ENCODE results near the gene RIMBP2. TPM values are rescaled to one million over a fixed set of nuclear protein-coding genes. Genes with fewer than 3 reads are reported as not detected.

Gene RIMBP2
- total RNA-seq, 4 donors from 2014 or later: 0.83 to 1.8 (median 1.4) TPM

DNA sequence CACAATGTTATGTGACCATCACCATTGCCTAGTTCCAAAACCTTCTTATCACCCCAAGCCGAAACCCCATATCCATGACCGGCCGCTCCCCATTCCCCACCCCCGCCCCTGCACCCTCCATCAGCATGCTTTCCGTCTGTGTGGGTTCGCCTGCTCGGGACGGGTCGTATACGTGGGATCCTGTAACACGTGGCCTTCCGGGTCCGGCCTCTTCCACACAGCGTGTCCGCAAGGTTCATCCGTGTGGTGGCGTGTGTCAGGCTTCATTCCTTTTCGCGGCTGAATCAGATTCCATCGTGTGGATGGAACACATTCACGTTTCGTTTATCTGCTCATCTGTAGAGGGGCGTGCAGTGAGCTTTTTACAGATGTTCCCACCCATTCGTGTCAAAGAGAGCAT, 41.4 kb downstream of the RIMBP2 start:
- Histone ChIP-seq H3K27me3 (peaks cover 0 to 7% (median 0%) of the 10 kb centered on the region in 4 donors), H3K9me3 (peaks cover 0 to 5% (median 0%) of the 10 kb centered on the region in 4 donors), H3K4me1 (no peaks in the 10 kb centered on the region), H3K27ac (replicated peaks in 1 of 4) (no peak overlapping the region), H3K4me3 (no peak overlapping the region), H3K36me3 (no peaks in the 10 kb centered on the region)
- intact Hi-C loops (cut with DNase I): no loop called here
- 93% methylated on average over 24 of the region's 24 CpGs for WGBS
- no peak for DNase-seq (ENCODE audit: extremely low spot score)
- TF ChIP-seq, protein P1, sequence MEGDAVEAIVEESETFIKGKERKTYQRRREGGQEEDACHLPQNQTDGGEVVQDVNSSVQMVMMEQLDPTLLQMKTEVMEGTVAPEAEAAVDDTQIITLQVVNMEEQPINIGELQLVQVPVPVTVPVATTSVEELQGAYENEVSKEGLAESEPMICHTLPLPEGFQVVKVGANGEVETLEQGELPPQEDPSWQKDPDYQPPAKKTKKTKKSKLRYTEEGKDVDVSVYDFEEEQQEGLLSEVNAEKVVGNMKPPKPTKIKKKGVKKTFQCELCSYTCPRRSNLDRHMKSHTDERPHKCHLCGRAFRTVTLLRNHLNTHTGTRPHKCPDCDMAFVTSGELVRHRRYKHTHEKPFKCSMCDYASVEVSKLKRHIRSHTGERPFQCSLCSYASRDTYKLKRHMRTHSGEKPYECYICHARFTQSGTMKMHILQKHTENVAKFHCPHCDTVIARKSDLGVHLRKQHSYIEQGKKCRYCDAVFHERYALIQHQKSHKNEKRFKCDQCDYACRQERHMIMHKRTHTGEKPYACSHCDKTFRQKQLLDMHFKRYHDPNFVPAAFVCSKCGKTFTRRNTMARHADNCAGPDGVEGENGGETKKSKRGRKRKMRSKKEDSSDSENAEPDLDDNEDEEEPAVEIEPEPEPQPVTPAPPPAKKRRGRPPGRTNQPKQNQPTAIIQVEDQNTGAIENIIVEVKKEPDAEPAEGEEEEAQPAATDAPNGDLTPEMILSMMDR (IDR thresholded peaks at IDR 0.05): no peak
- TF ChIP-seq POLR2A (IDR thresholded peaks at IDR 0.05; ENCODE audit: low read depth): no peak
- no peak for TF ChIP-seq POLR2AphosphoS5 (IDR thresholded peaks at IDR 0.05)
- no peak for TF ChIP-seq EP300 (IDR thresholded peaks at IDR 0.05)

DNA sequence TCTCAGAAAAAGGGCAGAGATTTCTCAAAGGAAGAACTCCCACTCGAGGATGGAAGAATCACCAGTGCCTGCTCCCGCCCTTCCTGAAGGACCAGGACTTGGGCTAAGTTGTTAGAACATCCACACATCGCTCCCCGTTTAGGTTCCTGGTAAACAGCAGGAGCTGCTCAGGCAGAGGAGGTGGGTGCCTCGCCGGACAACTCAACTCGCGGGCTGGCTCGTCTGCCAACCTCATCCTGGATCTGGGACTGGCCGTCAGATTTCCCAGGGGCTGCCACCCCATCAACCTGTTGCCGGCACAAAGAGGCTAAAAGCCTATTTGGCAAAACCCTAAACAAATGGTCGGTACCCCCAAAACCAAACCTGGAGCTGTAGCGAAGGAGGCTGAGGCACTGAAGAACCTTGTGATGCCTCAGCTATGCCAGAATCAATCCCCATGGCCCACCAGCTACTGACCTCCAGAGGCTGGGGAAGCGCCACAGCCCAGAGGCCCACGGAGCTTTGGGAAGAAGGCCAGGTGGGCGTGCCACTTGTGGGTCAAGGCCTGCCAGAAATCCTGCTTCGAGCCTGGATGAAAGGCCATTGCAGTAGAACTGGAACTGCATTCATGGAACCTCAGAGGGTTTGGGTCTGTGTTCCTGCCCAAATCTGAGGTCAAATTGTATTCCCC, 42.9 kb downstream of the RIMBP2 start:
- 71% methylated on average over 11 of the region's 17 CpGs for WGBS
- H3K27ac ChIP-seq (replicated peaks in 1 of 4): no peak overlapping the region
- no peak for DNase-seq (ENCODE audit: extremely low spot score)
- TF ChIP-seq POLR2AphosphoS5 (IDR thresholded peaks at IDR 0.05): no peak
- no peak for TF ChIP-seq EP300 (IDR thresholded peaks at IDR 0.05)
- no peak for TF ChIP-seq POLR2A (IDR thresholded peaks at IDR 0.05; ENCODE audit: low read depth)
- TF ChIP-seq, protein P1 (IDR thresholded peaks at IDR 0.05): no peak
- H3K9me3 ChIP-seq: peaks cover 0 to 9% (median 1%) of the 10 kb centered on the region in 4 donors
- no peaks in the 10 kb centered on the region for H3K36me3 ChIP-seq
- no peaks in the 10 kb centered on the region for H3K4me1 ChIP-seq
- no peak overlapping the region for H3K4me3 ChIP-seq
- H3K27me3 ChIP-seq: peaks cover 0 to 7% (median 0%) of the 10 kb centered on the region in 4 donors
- intact Hi-C loops (cut with DNase I): no loop called here

DNA sequence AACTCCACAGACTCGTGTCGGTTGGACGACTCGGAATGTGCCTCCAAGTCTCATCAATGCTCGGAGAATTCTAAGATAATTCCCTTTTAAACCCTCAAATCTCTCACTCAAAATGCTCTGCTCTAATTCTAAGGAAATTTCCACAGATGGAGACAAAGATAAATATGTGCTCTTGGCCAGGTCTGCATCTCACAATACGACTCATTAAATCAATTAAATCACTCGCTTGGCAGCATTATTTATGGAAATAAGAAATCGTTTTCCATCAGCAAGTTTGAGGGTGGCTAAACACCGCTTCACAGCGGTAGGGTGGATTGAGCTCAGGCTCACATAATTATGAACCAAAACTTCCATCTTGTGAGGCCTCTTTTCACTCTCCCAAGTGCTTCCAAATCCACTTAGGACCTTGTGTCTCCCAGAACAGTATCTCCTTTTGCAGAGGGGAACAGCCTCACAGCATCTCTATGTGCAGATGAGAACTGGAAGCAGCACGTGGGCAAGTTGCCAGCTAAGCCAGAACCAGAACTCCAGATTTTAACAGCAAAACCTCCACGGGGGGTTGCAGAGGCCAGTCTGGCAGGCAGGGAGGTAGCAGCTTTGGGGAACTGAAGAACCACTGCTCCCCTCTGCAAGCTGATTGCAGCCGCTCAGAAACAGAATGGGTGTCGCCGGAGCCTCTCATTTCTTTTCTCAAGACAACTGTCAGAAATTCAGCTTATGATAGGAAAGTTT, 43.8 kb downstream of the RIMBP2 start:
- Histone ChIP-seq H3K27ac (replicated peaks in 1 of 4) (no peak overlapping the region), H3K27me3 (peaks cover 0 to 7% (median 0%) of the 10 kb centered on the region in 4 donors), H3K36me3 (no peaks in the 10 kb centered on the region), H3K4me3 (no peak overlapping the region), H3K9me3 (peaks cover 0 to 19% (median 5%) of the 10 kb centered on the region in 4 donors), H3K4me1 (no peaks in the 10 kb centered on the region)
- WGBS: 69% methylated on average over 13 of the region's 15 CpGs
- intact Hi-C loops (cut with DNase I): no loop called here
- no peak for TF ChIP-seq POLR2A (IDR thresholded peaks at IDR 0.05; ENCODE audit: low read depth)
- no peak for TF ChIP-seq POLR2AphosphoS5 (IDR thresholded peaks at IDR 0.05)
- TF ChIP-seq EP300 (IDR thresholded peaks at IDR 0.05): no peak
- TF ChIP-seq, protein P1 (IDR thresholded peaks at IDR 0.05): no peak
- DNase-seq (ENCODE audit: extremely low spot score): no peak

DNA sequence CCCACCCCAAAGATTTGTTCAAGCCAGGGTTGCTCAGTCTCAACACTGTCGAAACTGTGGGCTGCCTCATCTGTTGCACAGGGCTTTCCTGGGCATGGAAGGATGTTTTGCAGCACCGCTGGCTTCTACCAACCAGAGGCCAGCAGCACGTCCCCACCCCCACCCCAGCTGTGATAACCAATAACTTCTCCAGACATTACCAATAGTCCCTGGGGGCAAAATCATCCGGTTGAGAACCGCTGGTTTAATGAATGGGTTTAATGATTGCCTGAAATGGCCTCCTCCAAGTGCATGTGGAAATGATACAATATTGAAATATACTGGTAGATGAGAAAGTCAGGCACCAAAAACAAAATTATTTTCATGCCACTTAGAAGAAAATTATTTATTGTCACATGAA, 44.5 kb downstream of the RIMBP2 start:
- Histone ChIP-seq H3K4me3 (no peak overlapping the region), H3K4me1 (no peaks in the 10 kb centered on the region), H3K36me3 (no peaks in the 10 kb centered on the region), H3K9me3 (peaks cover 0 to 16% (median 5%) of the 10 kb centered on the region in 4 donors), H3K27me3 (peaks cover 0 to 7% (median 0%) of the 10 kb centered on the region in 4 donors), H3K27ac (replicated peaks in 1 of 4) (no peak overlapping the region)
- WGBS: 85% methylated on average over 5 of the region's 5 CpGs
- DNase-seq (ENCODE audit: extremely low spot score): no peak
- TF ChIP-seq EP300 (IDR thresholded peaks at IDR 0.05): no peak
- TF ChIP-seq, protein P1 (IDR thresholded peaks at IDR 0.05): no peak
- no peak for TF ChIP-seq POLR2AphosphoS5 (IDR thresholded peaks at IDR 0.05)
- no peak for TF ChIP-seq POLR2A (IDR thresholded peaks at IDR 0.05; ENCODE audit: low read depth)
- intact Hi-C loops (cut with DNase I): no loop called here
